NCI-H128 (cell line): ENCODE measurements around the gene SNRPA1.
A peak's percentile ranks its signal among the peaks of the same experiment; 100 is the strongest.

ENCODE experiments used
- DNase-seq: peaks from one replicate; lab custom pipeline; 2025; ENCODE audit not compliant: unreplicated experiment; lab: John Stamatoyannopoulos, UW

Gene SNRPA1

DNA sequence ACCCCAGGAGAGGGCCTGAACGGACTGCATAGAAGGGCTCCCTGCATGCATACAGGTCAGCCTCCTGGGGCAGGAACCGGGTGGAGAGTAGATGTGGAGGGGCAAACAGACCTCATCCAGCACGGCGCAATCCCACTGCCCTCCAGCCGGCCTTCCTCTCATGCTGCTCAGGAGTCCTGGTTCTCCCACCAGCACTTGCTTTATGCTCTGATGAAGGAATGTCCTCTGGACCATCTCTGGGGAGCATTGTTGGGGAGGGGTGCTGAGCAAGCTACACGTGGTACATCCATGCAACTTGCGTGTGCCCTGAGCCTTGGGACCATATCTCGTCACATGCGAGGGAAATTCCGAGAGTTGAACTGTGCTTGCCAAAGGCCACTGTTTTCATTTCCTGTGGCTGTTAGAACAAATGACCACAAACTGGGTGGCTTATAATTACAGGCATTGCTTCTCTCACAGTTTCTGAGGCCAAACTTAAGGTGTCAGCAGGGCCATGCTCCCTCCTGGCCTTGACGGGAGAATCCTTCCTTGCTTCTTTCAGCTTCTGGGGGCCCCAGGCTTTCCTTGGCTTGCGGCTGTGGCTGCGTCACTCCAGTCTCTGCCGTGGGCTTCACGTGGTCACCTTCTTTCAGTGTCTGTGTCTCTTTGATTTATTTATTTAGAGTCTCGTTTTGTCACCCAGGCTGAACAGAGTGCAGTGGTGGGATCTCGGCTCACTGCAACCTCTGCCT, 30.0 kb downstream of the SNRPA1 start:
- DNase-seq, result no peak

DNA sequence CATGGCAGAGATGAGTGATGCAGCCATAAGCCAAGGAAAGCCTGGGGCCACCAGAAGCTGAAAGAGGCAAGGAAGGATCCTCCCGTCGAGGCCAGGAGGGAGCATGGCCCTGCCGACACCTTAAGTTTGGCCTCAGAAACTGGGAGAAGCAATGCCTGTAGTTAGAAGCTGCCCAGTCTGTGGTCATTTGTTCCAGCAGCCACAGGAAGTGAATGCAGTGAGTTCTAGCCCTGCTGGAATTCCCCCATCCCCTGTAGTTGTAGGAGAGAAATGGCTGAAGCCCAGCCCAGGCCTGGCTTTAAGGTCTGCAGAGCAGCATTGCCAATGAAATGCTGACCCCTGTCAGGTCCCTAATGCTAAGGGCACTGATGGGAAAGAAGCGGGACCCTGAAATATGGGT, 31.0 kb downstream of the SNRPA1 start:
- DNase-seq, result no peak

DNA sequence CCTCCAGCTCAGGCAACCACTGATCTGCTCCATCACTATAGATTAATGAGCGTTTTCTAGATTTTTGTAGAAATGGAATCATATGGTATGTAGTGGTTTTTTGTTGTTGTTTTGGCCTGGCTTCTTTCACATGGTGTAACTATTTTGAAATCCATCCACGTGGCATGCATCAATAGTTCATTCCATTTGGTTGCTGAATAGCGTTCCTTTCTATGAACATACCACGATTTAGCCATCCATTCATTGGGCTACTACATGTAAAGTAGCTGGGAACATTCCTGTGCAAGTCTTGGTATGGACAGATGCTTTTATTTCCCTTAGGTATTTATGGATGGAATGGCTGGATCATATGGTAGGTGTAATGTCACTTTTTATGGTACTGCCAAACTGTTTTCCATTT, 32.5 kb downstream of the SNRPA1 start:
- DNase-seq, result no peak

DNA sequence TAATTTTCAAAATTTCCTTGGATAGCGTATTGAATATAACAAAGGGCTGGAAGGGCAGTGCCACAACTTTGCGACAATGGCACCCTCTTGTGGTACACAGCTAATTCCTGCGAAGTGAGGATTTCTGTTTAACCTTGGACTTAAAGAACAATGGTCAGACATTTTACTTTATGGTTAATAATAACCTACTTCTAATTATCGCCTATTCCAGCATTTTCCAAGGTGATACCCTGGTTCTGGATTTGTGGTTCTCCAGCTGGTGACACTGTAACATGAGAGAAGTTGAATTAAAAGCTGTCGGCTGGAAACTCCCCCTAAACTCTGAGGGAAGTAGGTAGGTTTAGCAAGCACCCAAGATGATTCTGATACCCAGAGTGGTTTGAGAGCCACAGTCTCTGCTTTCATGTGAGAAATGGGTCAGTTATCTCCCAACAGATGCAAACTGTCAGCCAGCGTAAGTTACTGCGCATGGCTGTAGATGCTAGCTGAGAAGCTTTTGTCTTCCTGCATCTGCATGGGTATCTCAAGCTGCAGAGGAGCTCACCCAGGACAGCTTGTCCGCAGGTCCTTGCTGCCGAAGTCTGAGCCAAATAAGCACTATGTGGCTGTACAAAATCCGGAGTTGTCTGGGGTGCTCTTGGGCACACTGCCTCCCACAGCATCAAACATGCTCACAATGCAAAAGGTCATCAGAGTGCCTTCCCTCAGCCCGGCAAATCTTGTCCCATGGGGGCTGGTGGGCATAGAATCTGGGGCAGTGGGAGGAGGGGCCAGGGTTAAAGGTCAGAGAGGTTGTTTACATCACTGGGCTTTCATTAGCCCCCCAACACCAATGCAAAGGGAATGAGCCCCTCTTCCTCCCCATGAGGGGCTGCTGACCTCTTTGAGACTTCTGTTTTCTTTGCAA, 36.6 kb downstream of the SNRPA1 start:
- DNase-seq, result peak; percentile 24

DNA sequence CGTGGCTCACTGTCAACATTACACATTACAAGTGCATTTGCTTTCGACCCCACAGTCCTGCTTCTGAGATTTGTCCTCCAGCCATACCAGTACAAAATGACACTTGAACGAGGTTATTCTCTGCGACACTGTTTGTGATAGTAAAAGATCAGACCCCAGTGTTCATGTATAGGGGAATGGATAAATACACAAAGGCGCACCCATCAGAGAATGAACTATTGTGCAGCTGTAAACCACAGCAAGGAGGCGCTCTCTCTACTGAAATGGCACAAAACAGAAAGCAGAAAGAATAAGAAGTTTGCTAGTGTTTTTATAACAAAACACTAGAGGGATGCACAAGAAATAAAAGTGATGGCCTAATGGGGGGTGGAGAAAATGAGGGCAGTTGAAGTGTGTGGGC, 38.3 kb downstream of the SNRPA1 start:
- DNase-seq, result no peak

DNA sequence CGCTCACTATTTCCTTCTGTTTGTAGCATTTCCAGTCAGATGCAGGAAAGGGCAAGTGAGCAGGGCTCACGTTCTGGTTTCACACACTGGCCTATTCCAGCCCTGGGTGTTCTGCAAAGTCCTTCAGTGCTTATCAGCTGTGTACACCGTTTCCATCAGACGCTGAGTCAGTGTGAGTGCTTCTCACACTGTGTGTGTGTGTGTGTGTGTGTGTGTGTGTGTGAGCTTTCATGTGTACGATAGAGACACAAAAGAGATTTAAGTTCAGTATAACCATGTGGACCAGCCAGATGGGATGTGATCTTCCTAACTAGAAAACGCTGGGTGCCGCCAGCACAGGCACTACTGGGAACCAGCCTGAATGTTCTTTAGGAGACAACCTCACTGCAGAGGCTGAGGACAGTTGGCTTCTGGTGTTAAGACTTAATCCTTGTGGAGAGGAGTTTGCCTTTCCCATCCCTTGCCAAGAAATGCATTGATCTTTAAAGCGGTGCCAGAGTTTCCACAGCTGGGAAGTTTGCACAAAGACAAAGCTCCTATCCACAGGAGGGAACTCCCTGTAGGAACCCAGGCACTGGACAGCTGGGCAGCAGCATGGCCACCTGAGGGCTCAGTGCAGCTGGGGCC, 39.3 kb downstream of the SNRPA1 start:
- DNase-seq, result no peak

DNA sequence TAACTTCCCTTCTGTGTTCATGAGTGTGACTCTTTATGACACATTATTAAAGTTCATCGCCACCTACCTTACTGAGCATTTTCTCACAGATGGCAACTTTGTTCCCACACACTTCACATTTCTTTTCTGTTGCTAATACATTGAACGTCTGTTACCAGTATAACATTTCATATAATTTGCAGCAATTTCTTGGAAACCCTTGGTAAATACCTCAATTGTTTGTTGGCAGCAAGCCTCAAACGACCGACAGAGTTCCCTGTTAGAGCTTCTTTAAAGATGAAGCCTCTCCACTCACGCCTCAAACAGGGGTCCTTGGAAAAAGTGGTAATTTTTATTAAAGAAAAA, 40.0 kb downstream of the SNRPA1 start:
- no peak for DNase-seq

DNA sequence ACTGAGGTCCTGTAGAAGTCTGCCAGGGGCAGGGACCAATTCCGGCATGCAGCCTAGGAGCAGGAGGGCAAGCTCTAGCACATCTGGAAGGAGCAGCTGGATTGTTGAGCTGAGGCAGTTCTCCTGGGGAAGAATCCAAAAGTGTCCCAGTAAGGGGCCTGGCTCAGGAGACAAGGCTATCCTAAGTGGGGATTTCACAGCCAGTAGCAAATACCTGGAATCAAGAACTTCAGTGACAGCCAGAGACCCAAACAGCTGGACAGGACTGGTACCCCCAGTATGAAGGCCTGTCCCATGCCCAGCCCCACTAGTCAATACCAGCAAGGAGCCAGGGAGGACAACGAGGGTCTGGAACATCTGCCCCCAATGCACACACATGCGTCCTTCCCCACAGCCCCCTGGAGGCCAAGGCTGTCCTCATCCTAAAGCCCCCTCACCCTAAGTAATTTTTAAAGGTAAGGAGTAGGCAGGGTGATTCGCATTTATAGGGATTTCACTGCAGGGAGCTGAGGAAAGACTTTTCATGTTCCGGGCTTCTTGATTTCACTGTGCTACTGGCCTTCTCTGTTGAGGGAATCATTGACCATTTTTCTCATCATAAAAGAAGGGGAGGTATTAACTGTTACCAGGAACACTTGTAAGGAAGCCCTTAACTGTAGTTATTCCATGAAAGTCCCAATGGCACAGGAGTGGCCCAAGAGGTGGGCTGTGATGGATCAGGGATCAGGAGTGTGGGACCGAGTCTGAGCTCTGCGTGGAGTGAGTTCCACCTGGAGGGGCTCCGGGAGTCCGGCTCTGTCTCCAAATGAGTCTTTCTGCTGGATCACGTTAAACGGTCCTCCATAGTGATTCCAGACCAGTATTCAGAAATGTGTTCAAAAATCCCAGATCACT, 40.6 kb downstream of the SNRPA1 start:
- no peak for DNase-seq

DNA sequence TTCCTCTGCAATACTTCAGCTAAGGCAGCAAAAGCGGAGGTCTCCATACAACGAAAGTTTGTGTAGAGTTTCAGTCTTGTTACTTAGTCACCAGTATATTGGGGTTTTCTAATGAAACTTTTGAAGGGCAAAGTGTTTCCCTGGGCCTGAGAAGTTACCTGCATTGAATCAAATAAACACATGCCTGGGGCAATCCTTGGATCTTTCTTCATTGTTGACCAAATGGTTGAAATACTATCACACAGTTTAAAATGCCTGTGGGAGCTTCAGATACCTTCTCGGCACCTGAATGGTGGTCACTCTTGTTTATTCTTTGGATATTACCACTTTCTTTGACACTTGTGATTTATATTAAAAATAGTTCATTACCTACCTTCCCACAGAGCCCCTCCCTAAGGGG, 42.2 kb downstream of the SNRPA1 start:
- no peak for DNase-seq

DNA sequence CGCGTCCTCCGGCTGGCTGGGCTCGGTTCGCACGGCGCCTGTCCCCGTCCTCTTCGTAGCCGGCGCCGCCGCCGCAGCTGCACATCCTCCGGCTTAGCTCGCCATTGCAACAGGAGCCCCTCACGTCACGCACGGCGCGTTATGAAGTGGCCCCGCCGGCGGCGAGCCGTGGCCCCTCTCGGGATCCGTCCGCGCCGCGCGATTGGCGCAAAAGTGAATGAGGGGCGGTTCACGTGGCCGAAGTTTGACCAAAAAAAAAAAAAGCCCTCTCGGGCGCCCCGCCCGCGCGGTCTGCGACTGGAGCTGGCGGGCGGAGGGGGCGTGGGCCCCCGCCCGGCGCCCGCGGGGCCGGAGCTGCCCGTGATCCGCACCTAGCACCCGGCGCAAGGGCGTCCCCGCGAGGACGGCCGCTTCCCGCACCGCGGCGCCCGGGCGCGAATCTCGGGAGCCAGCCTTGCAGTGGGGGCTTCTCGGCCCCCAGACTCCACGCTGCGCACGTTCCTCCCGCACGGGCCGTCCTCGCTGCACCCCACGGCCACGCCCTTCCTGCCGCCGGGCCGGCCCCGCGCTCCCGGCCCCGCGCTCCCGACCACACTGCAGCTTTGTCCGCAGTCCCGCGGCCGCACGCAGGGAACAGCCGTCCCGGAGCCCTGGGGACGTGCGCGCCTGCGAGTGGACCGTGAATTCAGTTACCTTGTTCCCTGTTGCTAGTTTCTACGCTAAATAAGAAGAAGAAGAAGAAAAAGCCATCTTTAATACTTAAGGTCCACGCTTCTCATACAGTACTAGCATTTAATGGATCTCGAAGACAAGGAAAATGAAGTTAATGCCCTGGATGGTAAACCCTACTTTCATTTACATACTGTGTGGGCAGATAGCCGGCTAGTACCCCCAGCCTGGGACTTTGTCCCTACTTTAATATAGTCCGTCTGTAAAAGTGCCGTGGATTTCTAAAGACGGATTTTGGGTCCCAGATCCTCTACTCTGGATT, 42.9 kb downstream of the SNRPA1 start, which contains the start of gene CHSY1:
Gene CHSY1, minus strand, starts transcription at position 219 of the 991 bp plus-strand sequence. CDS start 592 bp downstream, outside the sequence.
- DNase-seq, result peak; percentile 66

DNA sequence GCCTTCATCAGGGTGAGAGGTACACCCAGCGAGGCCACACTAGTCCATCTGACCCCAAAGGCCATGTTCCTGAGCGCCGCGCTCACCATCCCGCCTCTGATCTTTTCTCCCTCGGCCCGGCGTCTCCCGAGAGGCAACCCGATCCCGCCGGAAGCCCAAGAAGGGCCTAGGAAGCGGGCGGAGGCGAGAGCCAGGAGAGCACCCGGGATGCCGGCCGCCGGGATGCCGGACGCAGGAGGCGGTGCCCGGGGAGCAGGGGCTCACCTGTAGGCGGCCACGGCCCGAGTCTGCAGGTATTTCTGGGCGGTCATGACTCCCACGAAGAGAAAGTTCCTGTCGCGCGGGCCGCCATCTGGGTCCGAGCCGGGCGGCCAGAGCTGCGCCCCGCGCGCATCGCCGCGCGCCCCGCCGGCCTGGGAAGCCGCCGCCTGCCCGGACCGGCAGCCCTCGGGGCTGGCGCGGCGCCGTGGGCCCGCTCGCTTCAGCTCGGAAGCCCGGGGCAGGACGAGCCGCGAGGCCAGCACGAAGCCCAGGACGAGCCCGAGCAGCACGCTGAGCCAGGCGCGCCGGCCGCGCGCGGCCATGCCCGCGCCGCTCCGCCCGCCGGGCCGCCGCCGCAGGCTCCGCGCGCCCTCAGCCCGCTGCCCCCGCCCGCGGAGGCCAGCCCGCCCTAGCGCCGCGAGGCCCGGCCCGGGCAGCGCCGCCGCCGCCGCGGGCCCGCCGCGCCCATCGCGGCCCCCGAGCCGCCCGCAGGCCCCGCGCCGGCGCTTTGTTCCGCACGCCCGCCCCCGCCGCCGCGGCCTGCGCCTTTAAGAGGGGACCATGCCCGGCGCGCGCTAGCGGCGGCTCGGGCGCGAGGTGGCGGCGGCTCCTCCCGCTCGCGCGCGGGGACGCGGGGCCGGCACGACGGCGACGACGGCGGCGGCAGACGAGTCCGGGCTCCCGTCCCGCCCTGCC, 43.9 kb downstream of the SNRPA1 start:
- no peak for DNase-seq

DNA sequence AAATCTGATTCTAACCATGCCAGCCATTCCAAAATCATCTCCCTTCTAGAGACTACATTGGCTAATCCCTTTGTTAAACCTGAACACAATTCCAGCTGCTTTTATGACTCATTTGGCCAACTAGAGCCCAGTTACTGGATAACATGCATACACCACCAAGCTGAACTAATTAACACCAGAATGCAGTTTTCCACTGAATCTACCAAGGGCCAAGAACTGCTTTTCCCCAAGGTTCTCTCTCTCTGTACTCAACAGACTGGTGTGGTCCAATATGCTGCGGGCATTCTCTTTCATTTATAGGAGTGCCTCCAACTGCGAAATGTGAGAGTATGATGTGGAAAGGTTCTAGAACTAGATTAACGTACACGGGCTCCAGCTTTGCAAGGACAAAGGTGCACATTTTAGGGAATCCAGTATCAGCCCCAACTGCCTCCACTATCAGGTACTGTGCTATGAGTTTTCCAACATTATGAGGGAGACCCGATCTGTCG, 44.7 kb downstream of the SNRPA1 start:
- no peak for DNase-seq

DNA sequence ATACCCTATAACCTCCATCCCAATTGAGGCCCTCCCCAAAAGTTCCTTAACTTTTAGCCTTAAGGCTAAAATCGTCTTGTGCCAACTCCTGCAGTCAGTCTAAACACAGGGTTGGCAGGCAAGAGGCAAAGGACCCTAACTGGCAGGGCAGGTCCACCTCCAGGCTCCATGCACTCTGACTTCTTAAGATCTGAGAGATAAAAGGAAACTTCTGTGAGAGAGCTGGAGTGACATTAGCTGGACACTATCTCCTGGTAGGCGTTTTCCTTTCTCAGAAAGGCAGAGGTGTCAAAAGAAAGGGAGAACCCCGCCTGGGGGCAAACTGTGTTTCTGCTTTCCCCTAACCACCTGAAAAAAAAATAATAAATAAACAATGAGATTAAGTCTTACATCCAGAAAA, 46.8 kb downstream of the SNRPA1 start:
- no peak for DNase-seq

DNA sequence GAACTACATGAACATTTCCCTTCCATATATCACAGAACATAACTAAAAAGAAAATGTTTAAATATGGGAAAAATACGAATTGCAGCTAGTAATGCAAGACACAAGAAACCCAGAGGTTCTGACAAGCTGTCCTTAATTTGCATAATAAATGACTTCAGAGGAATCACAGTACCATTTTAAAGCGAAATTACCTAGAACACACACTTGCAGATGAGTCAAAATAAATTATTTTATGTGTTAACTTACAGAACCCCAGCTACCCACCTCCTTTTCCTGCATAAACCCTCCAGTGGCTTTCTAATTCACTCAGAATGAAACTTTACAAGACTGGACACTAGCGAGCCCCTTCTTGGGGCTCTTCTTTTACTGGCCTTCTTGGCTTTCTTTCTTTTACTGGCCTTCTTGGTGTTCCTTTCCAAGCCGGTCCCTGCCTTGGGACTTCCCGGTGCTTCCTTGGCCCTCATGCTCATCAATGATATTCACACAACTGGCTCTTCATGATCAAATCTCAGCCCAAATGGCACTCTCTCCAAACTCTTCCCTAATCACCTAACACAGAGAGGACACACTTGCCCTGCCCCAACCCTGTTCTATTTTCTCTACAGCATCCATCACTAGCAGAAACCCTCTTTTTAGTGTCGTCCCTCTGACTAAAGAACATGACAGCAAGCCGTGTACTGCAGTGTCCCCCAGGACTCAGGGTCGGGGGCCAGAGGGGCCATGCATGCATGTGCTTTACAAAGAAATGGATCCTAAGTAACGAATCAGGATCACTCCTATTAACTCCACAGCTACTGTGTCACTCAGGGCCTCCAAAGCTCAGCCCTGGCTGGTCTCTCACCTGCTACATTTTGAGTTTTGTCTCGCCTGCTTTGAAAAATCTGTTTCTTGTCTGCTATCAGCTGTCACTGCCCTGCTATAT, 48.0 kb downstream of the SNRPA1 start:
- no peak for DNase-seq

DNA sequence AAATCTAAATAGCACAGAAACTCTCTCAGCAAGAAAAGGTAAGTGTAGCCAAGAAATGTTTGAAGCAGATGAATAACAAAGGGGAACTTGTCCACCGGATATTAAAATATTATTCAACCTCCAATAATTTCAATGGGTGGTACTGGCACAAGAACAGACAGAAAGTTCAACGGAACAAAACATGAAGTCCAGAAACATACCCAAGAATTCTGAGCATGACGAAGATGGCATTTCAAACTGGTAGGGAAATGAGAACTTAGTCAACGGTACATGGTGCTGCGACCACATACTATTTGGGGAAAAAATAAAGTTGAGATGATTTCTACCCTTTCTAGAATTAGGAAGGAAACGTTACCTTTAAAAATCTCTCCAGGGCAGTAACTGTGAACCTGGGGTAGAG, 48.7 kb downstream of the SNRPA1 start:
- no peak for DNase-seq

DNA sequence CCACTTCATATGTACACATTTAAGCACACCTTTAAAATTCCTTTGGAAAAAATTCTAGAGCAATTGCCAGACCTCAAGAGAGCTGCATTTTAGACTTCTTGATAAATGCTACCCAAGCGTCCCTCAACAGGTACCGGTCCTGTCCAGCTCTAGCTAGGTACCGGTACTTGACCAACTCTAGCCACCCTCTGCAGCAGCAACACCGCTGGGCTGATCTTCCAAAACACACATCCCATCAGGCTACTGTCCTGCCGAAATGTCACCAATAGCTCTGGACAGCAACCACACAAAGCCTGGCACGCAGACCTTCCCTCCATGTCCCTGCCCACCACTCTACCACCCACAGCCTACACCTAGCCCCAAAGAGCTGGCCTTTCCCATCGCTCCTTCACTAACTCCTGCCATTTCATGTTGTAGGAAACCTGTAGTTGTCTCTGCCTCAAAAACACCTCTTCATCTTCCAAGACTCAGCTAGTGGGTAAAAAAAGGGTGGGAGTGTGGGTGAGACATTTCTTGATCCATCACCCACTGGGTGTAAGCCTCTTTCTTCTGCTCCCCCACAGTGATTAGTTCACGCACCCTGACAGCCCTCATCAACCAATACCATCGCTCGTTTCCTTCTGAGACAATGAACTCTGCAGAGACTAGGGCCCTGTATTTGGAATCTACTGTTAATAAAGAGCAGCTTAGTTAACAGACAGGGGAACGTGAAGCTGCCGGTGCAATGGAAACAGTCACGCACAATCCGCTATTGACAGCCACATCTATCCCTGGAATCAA, 50.0 kb downstream of the SNRPA1 start:
- no peak for DNase-seq
